Measurements from ENCODE around the gene IL9R.
"Not testable (repeated sequence)": the region's sequence is repeated elsewhere in the genome, so short reads cannot be mapped to it uniquely, and the experiment has no call there.

GRCh38 chrX:156024949-156025492 lies 27.5 kb downstream of the IL9R start:
- not testable (repeated sequence) for TF ChIP-seq POLR2A, CTCF (IDR thresholded peaks at IDR 0.05)
